HG03442 (cell line): ENCODE results near the gene EDEM1.
"Not testable (repeated sequence)": the region's sequence is repeated elsewhere in the genome, so short reads cannot be mapped to it uniquely, and the experiment has no call there.

ENCODE experiments used
- ATAC-seq: cut with Tn5 transposase; IDR thresholded peaks from one replicate; pipeline ENCODE4 v1.9.1; 2021; ENCODE audit warnings: mild to moderate bottlenecking, moderate library complexity; ENCODE audit not compliant: unreplicated experiment

EDEM1 gene

GRCh38 chr3:5227812-5228211, 40.3 kb downstream of the EDEM1 start:
- no peak for ATAC-seq

- no peak for ATAC-seq
These were observed 41.9 kb downstream of the EDEM1 start for GRCh38 chr3:5229414-5229813.

DNA sequence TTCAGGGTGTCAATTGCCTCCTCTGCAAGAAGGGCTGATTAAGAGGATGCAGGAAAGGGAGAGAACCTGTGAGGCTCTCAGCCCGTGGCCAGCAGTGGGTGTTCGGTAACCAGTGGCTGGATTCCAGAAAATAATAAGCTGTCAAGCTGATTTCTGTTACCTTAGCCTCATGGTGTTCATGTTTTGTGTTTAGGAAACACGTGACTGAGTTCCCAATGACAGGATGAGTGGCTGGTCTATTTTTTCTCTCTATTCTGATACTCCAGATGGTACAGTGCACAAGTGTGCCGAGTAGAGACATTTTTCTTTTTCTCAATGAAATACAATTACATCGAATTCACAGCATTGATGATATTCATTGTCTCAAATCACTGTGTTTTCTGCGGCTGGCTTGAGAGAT, 43.6 kb downstream of the EDEM1 start:
- ATAC-seq, result no peak

DNA sequence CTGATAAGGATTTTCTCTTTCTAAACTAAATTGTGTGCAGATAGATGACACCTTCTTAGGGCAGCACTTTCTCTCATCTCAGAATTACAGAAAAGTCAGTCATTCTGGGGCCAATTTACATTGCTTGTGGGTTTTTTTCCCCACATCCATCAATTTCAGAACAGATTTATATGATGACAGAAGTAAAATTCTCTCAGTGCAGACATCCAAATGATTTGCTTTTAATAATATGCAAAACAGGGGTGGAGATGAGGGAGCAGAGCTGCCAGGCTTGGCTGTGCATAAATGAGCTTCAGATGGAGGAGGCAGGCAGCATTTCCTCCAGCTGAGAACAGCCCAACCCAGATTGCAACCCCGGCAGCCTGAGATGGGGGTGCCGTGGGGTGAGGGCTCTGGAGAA, 44.0 kb downstream of the EDEM1 start:
- no peak for ATAC-seq

DNA sequence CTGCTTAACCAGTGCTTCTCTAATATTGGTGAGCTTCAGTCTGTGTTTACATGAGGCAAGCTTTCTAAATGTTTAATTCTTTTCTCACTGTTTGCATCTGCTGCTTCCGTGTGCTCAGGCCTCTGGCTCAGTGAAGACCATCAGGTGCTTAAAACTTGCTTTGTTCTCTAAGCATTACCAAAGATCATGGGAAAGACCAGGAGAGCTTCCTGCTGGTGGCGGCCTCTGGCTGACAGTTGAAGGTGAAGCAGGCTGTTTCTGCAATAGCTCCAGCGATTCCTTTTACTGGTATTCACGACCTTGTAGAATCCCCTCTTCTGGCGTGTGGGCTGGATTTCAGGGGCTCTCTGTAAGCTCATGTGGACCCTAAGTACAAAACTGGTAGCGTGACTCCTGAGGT, 45.1 kb downstream of the EDEM1 start:
- ATAC-seq, result no peak

DNA sequence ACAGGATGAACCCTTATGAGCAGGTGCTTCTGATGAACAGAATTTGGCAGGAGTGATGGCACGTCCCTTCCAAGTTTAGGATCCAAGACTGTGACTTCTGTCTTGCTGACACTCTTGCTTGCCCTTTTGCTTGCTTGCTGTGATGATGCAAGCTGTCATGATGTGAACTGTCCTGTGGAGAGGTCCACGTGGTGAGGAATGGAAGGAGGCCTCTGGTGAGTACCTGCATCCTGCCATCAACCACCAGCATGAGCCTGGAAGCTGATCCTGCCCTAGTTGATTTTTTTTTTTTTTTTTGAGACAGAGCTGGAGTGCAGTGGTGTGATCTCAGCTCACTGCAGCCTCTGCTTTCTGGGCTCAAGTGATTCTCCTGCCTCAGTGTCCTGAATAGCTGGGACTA, 45.5 kb downstream of the EDEM1 start:
- ATAC-seq, result no peak

GRCh38 chr3:5235655-5236054, 48.1 kb downstream of the EDEM1 start:
- no peak for ATAC-seq

GRCh38 chr3:5238545-5238944, 51.0 kb downstream of the EDEM1 start:
- ATAC-seq, result no peak

DNA sequence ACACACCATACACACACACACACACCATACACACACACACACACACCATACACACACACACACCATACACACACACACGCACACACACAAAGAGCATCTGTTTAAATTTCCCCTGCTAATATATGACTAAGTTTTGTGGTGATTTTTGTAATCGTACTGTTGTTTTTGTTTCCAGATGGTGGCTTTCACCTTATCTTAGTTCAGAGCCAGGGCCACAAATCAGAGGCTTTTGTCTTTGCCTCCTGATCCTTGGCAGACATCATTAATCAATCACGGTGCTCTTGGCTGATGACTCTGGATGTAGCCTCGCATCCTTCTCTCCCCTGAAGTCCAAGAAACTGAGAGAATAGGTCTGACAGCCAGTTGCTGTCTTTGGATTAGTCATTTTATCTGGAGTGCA, 52.1 kb downstream of the EDEM1 start:
- no peak for ATAC-seq

GRCh38 chr3:5240740-5241139, 53.2 kb downstream of the EDEM1 start:
- no peak for ATAC-seq

- not testable (repeated sequence) for ATAC-seq
These were observed 55.3 kb downstream of the EDEM1 start for GRCh38 chr3:5242785-5243184.

- ATAC-seq, result no peak
These were observed 58.4 kb downstream of the EDEM1 start for GRCh38 chr3:5245927-5246326.

GRCh38 chr3:5248822-5249221, 61.3 kb downstream of the EDEM1 start:
- no peak for ATAC-seq

DNA sequence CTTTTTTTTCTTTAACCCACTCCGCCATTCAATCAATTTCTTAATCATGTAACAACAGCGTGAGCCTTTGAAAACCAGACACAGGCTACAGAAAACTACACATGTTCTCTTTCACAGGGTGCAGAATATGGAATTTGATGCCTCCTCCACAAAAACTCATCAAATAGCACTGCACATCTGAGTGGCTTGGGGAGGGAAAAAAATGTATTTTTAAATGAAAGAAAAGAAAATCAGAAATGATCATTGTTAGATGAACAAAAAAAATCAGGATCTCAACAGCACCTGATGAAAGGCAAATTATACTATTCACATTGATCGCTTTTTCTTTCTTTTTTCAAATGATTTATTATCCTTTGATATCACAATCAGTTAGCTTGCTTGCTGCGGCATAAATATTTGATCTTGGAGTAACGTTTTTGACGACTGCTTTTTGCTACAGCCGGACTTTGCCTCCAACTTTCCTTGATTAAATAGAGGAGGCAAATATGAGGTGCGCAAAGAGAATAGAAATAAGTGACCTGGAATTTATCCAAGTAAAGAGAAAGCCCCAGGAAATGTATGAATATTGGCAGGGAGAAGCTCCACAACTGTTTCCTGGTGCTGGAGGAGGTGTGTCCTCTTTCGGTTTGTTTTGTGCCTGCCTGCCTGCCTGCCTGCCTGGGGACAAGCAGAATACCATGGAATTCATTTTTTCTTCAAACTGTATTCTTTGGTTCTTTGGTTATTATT, 63.1 kb downstream of the EDEM1 start:
- ATAC-seq, result no peak

DNA sequence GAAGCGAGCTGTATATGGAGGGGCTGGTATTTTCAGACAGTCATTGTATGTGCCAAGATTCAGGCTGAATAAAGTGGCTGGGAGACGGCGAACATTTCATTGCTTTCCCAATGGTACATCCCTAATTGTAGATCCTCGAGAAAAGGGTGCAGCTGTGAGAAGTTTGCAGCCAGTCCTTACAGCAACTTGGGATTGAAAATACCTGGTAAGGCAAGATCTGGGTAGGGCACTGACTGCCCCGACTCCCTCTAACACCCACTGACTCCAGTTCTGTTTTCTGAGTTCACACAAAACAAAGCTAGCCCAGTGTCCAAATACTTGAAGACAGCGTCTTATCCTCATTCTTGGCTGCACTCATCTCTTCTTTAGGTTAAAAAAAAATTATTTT, 63.7 kb downstream of the EDEM1 start:
- ATAC-seq, result no peak

DNA sequence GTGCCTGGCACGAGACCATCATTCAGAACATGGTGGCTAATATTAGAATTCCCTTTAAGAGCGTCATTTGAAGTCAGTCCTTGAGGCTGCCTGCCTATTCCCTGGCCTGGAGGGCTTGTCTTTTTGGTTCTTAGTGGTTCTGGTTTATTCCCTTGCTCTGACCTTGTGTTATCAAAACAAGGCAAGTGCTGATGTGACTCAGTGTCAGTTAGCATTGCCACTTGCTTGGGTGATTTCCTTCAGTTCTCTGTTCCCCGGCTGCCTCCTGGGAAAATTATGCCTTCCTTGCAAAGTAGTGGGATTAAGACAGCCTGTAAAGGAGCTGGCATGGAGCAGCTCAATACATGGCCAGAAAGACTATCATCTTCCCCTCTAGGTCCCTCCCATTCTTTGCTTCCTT, 64.6 kb downstream of the EDEM1 start:
- ATAC-seq, result no peak

DNA sequence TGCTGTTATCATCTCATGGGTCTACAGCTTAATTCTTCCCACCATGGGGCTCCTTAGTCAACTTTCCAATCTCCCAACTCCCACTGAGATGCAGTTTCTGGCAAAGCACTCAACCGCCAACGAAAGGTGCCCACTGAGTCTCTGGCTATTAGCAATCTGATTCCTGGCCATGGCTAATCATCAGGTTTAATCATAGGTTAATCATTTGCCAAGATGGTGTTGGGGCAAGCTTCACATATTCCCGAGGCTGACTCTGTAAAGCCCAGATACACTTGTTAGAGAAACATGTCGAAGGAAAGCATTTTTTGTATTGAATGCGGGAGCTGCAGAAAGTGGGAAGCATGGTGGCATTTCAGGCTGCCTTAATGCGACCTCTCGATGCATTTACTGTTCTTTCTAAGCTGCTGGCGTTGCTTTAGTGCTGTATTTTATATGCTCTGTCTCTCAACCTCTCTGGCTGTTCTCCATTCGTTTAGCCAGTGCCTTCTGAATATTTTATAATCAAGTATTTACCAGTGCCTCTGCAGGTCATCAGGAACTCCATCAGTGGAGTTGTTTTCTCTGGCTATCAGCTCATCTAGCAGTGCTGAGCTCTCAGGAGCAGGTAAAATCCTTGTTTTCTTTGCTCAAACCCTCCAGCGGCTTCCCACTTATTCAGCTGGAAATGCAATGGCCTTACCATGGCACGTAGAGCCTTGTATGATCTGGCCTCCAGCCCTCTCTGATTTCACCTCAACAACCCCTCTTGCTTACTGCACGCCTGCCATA, 67.0 kb downstream of the EDEM1 start:
- ATAC-seq, result no peak

DNA sequence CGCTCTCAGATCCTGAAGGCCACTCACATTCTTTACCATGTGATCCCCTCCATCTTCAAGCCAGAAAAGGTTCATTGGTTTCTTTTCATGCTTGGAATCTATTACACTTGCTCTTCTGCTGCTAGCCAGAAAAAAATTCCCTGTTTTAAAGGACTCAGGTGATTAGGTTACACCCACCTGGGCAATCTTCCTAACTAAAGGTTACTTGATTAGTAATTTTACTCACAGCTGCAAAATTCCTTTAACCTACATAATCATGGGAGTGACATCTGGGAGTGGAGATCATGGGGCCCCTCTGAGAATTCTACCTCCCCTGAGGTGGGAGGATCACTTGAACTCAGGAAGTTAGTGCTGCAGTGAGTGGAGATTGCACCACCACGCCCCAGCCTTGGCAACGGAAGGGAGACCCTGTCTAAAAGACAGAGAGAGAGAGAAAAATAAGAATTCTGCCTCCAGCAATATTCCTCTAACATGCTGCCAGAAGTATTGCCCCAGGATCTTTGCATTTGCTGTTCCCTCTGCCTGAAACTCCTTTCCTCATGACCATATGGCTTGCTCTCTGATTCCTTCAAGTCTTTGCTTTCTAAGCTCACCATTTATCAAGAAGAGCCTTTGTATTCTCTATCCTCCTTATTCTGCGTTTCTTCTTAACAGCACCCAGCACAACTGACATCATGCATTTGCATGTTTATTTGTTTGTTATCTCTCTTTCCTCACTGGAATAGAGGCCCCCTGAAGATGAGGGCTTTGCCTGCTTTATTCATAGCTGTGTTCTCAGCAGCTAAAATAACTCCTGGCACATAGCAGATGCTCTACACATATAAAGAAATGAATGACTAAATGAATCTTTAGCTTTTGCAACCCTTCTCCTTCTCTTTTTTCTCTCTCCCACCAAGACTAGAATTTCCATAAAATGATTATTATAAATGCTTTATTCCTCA, 68.2 kb downstream of the EDEM1 start:
- ATAC-seq, result no peak

- ATAC-seq, result no peak
These were observed 71.0 kb downstream of the EDEM1 start for GRCh38 chr3:5258526-5258925.

GRCh38 chr3:5260992-5261501, 73.5 kb downstream of the EDEM1 start:
- no peak for ATAC-seq

DNA sequence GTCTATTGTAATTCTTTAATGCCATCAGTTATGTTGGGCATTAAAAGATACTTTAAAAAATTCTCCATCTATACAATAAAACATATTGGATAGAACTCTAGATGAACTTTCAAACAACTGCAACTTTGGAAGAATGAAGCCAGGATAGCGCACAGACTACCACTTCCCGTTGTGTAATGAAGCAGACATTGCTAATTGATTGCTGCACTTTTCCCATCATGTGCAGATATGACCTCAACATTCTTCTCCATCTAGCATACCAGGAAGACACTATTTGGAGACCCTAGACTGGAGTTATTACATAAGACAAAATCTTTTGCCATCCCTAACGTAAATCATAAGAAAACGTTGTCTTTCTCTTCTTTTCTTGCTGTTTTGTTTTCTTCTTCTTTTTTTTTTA, 75.0 kb downstream of the EDEM1 start:
- no peak for ATAC-seq
